Liver (tissue), 9 donors: ENCODE results near the gene CCDC201. TPM values are rescaled to one million over a fixed set of nuclear protein-coding genes. Genes with fewer than 3 reads are reported as not detected.

Experiments
- DNase-seq: peaks from one replicate; pipeline ENCODE4 v3.0.0-alpha.2; 2017; ENCODE audit warnings: low spot score
- H3K27ac ChIP-seq, 2 donors: one replicate each; pipeline ENCODE4 v1.7.0; 2013; ENCODE audit warnings: inconsistent platforms in 2 of 2, low read length in 2 of 2, control low read depth in 1 of 2, low read depth in 1 of 2, mild to moderate bottlenecking in 1 of 2
- H3K27me3 ChIP-seq, 4 donors: one replicate each; pipeline versions ENCODE4 v1.6.1 to v1.7.0; 2013; ENCODE audit warnings: low read length in 3 of 4, inconsistent platforms in 1 of 4, mild to moderate bottlenecking in 1 of 4, moderate library complexity in 1 of 4; ENCODE audit not compliant: control insufficient read depth in 4 of 4, insufficient read depth in 4 of 4
- H3K36me3 ChIP-seq, 4 donors: one replicate each; pipeline versions ENCODE4 v1.6.1 to v1.7.0; 2013; ENCODE audit warnings: low read length in 3 of 4, mild to moderate bottlenecking in 3 of 4, low read depth in 1 of 4, moderate library complexity in 1 of 4; ENCODE audit not compliant: control insufficient read depth in 4 of 4, insufficient read depth in 3 of 4
- H3K4me1 ChIP-seq, 4 donors: one replicate each; pipeline versions ENCODE4 v1.6.1 to v1.7.0; 2013; ENCODE audit warnings: low read length in 3 of 4, mild to moderate bottlenecking in 3 of 4, moderate library complexity in 1 of 4; ENCODE audit not compliant: control insufficient read depth in 4 of 4, insufficient read depth in 4 of 4
- H3K4me3 ChIP-seq, 3 donors: one replicate each; pipeline versions ENCODE4 v1.6.1 to v1.7.0; 2013; ENCODE audit warnings: low read length in 3 of 3, control low read depth in 1 of 3, low read depth in 1 of 3, mild to moderate bottlenecking in 1 of 3
- H3K9ac ChIP-seq, 2 donors: one replicate each; pipeline ENCODE4 v1.7.0; 2013; ENCODE audit warnings: low read length in 2 of 2, mild to moderate bottlenecking in 2 of 2, moderate library complexity in 2 of 2, control low read depth in 1 of 2, low read depth in 1 of 2
- H3K9me3 ChIP-seq, 4 donors: one replicate each; pipeline versions ENCODE4 v1.6.1 to v1.7.0; 2013; ENCODE audit warnings: low read length in 3 of 4; ENCODE audit not compliant: control insufficient read depth in 4 of 4
- EGR1 ChIP-seq, 2 donors: IDR thresholded peaks; 2 replicates each; pipeline ENCODE4 v1.6.1; 2016 to 2018; ENCODE audit warnings: antibody characterized with exemption in 2 of 2, low read depth in 2 of 2
- FOXA2 ChIP-seq: IDR thresholded peaks from 2 replicates; pipeline ENCODE4 v1.6.1; 2016; ENCODE audit warnings: antibody characterized with exemption
- GABPA ChIP-seq, 2 donors: IDR thresholded peaks in 1 of 2; conservative IDR thresholded peaks in 1 of 2; 2 replicates each; pipeline ENCODE4 v1.6.1; 2016; ENCODE audit warnings: antibody characterized with exemption in 2 of 2, mild to moderate bottlenecking in 1 of 2, moderate library complexity in 1 of 2
- HNF4A ChIP-seq, 2 donors: conservative IDR thresholded peaks; 2 replicates each; pipeline ENCODE4 v1.6.1; 2016; ENCODE audit warnings: antibody characterized with exemption in 2 of 2, mild to moderate bottlenecking in 2 of 2
- HNF4G ChIP-seq: IDR thresholded peaks from 2 replicates; pipeline ENCODE4 v1.6.1; 2016; ENCODE audit warnings: antibody characterized with exemption
- JUND ChIP-seq, 2 donors: IDR thresholded peaks; 2 replicates each; pipeline ENCODE4 v1.6.1; 2016; ENCODE audit warnings: antibody characterized with exemption in 2 of 2
- RAD21 ChIP-seq, 2 donors: IDR thresholded peaks; 2 replicates each; pipeline ENCODE4 v1.6.1; 2016; ENCODE audit warnings: antibody characterized with exemption in 2 of 2, mild to moderate bottlenecking in 2 of 2
- RXRA ChIP-seq, 2 donors: IDR thresholded peaks; 2 replicates each; pipeline ENCODE4 v1.6.1; 2017 to 2018; ENCODE audit warnings: antibody characterized with exemption in 2 of 2, mild to moderate bottlenecking in 1 of 2
- SP1 ChIP-seq: IDR thresholded peaks from 2 replicates; pipeline ENCODE4 v1.6.1; 2018; ENCODE audit warnings: antibody characterized with exemption, mild to moderate bottlenecking
- TAF1 ChIP-seq: conservative IDR thresholded peaks from 2 replicates; pipeline ENCODE4 v1.6.1; 2016; ENCODE audit warnings: antibody characterized with exemption, mild to moderate bottlenecking
- YY1 ChIP-seq: IDR thresholded peaks from 2 replicates; pipeline ENCODE4 v1.6.1; 2016; ENCODE audit warnings: antibody characterized with exemption, mild to moderate bottlenecking
- WGBS: extraction: QIAGEN DNeasy Blood & Tissue Kit; methylation state at CpG from one replicate; pipeline ENCODE4 v1.1.7; 2013; 5-methylcytosine and 5-hydroxymethylcytosine counted together
- polyA plus RNA-seq, 2 donors: library from polyadenylated mRNA; stranded (reverse) in 1 of 2; unstranded in 1 of 2; fragments of 200-250 nt in 1 of 2; fragments of >200 nt in 1 of 2; fragmentation: Nextera tagmentation in 1 of 2; extraction: Ambion mirVana in 1 of 2; gene quantifications; one replicate each; pipeline versions ENCODE4 v1.2.1 to v1.2.3, GENCODE V29; 2013 to 2015
- total RNA-seq, 2 donors: library from RNA; depleted of rRNA; stranded (reverse); fragments of >200 nt; gene quantifications; one replicate each; pipeline ENCODE4 v1.2.3, GENCODE V29; 2014
- TF ChIP-seq, protein P1 (sequence below): IDR thresholded peaks from 2 replicates; pipeline ENCODE4 v1.6.1; 2016; ENCODE audit warnings: antibody characterized with exemption
- TF ChIP-seq, protein P2 (sequence below): IDR thresholded peaks from 2 replicates; pipeline ENCODE4 v1.6.1; 2016; ENCODE audit warnings: antibody characterized with exemption
- TF ChIP-seq, protein P3 (sequence below): fragments of 150-350 bp; IDR thresholded peaks from 2 replicates; pipeline ENCODE4 v1.5.1; 2017; ENCODE audit warnings: improper control_type of control experiment, low read depth, low read length; ENCODE audit not compliant: missing input control
- TF ChIP-seq, protein P4 (sequence below): IDR thresholded peaks from 2 replicates; pipeline ENCODE4 v1.6.1; 2016; ENCODE audit warnings: antibody characterized with exemption, mild to moderate bottlenecking
- TF ChIP-seq, protein P5 (sequence below): IDR thresholded peaks from 2 replicates; pipeline ENCODE4 v1.6.1; 2016; ENCODE audit warnings: antibody characterized with exemption
- donor health status: healthy.
- donor health status: healthy.
- donor health status: healthy.
- donor health status: healthy.
- donor health status: healthy.

CCDC201 gene
- total and polyA plus RNA-seq, 4 donors = not detected

DNA sequence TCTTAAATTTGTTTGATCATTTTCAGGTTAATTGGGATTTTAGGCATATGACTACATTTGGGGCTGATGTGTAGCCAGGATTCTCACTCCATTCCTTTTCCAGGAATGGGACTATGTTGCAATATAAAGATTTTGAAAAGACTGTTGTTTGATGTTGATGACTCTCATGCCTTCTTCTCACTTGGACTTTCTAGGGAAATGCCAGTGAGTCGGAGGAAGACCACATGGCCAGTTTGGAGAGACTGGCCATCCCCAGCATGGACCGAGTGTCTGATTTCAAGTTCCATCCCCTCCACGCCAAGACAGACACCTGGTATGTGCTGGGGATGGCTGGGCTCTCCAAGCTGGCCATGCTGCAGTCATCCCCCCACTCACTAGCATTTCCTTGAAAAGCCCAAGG lies 42.7 kb upstream of the CCDC201 start:
- peaks cover 0 to 2% (median 0%) of the 10 kb centered on the region in 4 donors for H3K27me3 ChIP-seq
- no peak for DNase-seq
- peaks cover 3 to 14% (median 8%) of the 10 kb centered on the region in 4 donors for H3K4me1 ChIP-seq
- no peak overlapping the region for H3K9ac ChIP-seq
- WGBS = 86% methylated on average over 3 of the region's 3 CpGs
- no peak for TF ChIP-seq SP1
- TF ChIP-seq TAF1 = no peak
- no peak for TF ChIP-seq RAD21 (IDR thresholded peaks at IDR 0.05)
- TF ChIP-seq, protein P1, sequence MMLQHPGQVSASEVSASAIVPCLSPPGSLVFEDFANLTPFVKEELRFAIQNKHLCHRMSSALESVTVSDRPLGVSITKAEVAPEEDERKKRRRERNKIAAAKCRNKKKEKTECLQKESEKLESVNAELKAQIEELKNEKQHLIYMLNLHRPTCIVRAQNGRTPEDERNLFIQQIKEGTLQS = no peak
- TF ChIP-seq HNF4A (conservative IDR thresholded peaks at IDR 0.05) = no peak
- TF ChIP-seq, protein P2, sequence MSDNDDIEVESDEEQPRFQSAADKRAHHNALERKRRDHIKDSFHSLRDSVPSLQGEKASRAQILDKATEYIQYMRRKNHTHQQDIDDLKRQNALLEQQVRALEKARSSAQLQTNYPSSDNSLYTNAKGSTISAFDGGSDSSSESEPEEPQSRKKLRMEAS = no peak
- TF ChIP-seq HNF4G = no peak
- no peak for TF ChIP-seq RXRA (IDR thresholded peaks at IDR 0.05)
- no peak for TF ChIP-seq FOXA2
- TF ChIP-seq, protein P3, sequence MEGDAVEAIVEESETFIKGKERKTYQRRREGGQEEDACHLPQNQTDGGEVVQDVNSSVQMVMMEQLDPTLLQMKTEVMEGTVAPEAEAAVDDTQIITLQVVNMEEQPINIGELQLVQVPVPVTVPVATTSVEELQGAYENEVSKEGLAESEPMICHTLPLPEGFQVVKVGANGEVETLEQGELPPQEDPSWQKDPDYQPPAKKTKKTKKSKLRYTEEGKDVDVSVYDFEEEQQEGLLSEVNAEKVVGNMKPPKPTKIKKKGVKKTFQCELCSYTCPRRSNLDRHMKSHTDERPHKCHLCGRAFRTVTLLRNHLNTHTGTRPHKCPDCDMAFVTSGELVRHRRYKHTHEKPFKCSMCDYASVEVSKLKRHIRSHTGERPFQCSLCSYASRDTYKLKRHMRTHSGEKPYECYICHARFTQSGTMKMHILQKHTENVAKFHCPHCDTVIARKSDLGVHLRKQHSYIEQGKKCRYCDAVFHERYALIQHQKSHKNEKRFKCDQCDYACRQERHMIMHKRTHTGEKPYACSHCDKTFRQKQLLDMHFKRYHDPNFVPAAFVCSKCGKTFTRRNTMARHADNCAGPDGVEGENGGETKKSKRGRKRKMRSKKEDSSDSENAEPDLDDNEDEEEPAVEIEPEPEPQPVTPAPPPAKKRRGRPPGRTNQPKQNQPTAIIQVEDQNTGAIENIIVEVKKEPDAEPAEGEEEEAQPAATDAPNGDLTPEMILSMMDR = no peak
- TF ChIP-seq JUND (IDR thresholded peaks at IDR 0.05) = no peak
- TF ChIP-seq GABPA (IDR thresholded peaks at IDR 0.05 in 1 of 2, conservative IDR thresholded peaks at IDR 0.05 in 1 of 2) = no peak
- no peak for TF ChIP-seq EGR1 (IDR thresholded peaks at IDR 0.05; ENCODE audit: low read depth in 2 of 2)
- H3K4me3 ChIP-seq = no peak overlapping the region
- no peaks in the 10 kb centered on the region for H3K9me3 ChIP-seq
- peaks cover 0 to 6% (median under 1%) of the 10 kb centered on the region in 4 donors for H3K36me3 ChIP-seq
- no peak overlapping the region for H3K27ac ChIP-seq

DNA sequence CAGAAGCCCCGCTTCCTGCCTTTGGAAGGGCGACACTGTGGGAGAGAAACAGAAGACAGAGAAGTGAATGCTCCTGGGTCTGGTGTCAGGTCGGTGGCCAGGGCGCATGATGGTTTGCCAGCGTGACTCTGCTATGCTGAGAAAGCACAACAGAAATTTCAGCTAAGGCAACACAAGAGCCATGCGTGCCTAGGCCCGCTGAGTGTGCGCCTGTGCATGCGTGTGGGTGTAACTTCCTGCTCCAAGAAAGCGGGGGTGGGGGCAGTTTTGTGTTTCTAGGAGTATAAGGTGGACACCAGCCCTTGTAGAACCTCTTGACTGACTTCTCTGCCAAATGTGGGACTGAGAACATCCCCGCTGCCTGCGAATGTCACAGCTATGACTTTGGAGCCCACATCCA lies 42.0 kb upstream of the CCDC201 start:
- no peaks in the 10 kb centered on the region for H3K9me3 ChIP-seq
- DNase-seq = no peak
- peaks cover 0 to 6% (median under 1%) of the 10 kb centered on the region in 4 donors for H3K36me3 ChIP-seq
- no peak overlapping the region for H3K27ac ChIP-seq
- H3K9ac ChIP-seq = no peak overlapping the region
- H3K4me3 ChIP-seq = no peak overlapping the region
- peaks cover 0 to 7% (median 2%) of the 10 kb centered on the region in 4 donors for H3K4me1 ChIP-seq
- TF ChIP-seq, protein P4, sequence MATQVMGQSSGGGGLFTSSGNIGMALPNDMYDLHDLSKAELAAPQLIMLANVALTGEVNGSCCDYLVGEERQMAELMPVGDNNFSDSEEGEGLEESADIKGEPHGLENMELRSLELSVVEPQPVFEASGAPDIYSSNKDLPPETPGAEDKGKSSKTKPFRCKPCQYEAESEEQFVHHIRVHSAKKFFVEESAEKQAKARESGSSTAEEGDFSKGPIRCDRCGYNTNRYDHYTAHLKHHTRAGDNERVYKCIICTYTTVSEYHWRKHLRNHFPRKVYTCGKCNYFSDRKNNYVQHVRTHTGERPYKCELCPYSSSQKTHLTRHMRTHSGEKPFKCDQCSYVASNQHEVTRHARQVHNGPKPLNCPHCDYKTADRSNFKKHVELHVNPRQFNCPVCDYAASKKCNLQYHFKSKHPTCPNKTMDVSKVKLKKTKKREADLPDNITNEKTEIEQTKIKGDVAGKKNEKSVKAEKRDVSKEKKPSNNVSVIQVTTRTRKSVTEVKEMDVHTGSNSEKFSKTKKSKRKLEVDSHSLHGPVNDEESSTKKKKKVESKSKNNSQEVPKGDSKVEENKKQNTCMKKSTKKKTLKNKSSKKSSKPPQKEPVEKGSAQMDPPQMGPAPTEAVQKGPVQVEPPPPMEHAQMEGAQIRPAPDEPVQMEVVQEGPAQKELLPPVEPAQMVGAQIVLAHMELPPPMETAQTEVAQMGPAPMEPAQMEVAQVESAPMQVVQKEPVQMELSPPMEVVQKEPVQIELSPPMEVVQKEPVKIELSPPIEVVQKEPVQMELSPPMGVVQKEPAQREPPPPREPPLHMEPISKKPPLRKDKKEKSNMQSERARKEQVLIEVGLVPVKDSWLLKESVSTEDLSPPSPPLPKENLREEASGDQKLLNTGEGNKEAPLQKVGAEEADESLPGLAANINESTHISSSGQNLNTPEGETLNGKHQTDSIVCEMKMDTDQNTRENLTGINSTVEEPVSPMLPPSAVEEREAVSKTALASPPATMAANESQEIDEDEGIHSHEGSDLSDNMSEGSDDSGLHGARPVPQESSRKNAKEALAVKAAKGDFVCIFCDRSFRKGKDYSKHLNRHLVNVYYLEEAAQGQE = no peak
- TF ChIP-seq HNF4G (no peak), YY1 (no peak), HNF4A (conservative IDR thresholded peaks at IDR 0.05) (no peak)
- TF ChIP-seq, protein P2 = no peak
- TF ChIP-seq, protein P1 = no peak
- TF ChIP-seq, protein P5, sequence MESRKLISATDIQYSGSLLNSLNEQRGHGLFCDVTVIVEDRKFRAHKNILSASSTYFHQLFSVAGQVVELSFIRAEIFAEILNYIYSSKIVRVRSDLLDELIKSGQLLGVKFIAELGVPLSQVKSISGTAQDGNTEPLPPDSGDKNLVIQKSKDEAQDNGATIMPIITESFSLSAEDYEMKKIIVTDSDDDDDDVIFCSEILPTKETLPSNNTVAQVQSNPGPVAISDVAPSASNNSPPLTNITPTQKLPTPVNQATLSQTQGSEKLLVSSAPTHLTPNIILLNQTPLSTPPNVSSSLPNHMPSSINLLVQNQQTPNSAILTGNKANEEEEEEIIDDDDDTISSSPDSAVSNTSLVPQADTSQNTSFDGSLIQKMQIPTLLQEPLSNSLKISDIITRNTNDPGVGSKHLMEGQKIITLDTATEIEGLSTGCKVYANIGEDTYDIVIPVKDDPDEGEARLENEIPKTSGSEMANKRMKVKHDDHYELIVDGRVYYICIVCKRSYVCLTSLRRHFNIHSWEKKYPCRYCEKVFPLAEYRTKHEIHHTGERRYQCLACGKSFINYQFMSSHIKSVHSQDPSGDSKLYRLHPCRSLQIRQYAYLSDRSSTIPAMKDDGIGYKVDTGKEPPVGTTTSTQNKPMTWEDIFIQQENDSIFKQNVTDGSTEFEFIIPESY = no peak
- H3K27me3 ChIP-seq = peaks cover 0 to 2% (median 0%) of the 10 kb centered on the region in 4 donors
- 89% methylated on average over 12 of the region's 12 CpGs for WGBS
